ENCODE results near the gene WDR44. TPM values are rescaled to one million over a fixed set of nuclear protein-coding genes. Genes with fewer than 3 reads are reported as not detected.
"Not testable (repeated sequence)": the region's sequence is repeated elsewhere in the genome, so short reads cannot be mapped to it uniquely, and the experiment has no call there.

The WDR44 gene
- total and polyA plus RNA-seq, 2 donors = 13.5 to 25.4 TPM

DNA sequence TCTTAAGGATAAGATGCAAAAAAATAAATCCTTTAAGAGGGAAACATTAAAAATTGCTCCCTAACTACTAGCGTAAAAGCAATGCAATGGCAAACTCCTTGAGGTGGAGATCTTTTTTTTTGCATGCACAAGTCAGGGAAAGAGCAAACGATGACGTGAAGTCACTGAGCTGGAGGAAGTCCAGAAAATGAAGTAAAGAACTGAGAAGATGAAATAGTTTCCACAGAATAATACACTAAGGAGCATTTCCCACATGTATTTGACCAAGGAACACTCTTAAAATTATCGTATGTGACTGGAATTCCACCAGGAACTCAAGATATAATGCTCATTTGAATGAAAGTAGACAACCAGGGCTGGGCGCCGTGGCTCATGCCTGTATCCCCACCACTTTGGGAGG, 128.7 kb downstream of the WDR44 start:
- Histone ChIP-seq H3K4me3 (ENCODE audit: low read depth, low read length) (no peak overlapping the region), H3K36me3 (ENCODE audit: insufficient read depth) (no peaks in the 10 kb centered on the region), H3K27ac (ENCODE audit: low read depth) (no peak overlapping the region), H3K4me1 (ENCODE audit: insufficient read depth) (no peaks in the 10 kb centered on the region)
- WGBS = 58% methylated on average over 6 of the region's 6 CpGs
- DNase-seq (ENCODE audit: extremely low spot score) = no peak

DNA sequence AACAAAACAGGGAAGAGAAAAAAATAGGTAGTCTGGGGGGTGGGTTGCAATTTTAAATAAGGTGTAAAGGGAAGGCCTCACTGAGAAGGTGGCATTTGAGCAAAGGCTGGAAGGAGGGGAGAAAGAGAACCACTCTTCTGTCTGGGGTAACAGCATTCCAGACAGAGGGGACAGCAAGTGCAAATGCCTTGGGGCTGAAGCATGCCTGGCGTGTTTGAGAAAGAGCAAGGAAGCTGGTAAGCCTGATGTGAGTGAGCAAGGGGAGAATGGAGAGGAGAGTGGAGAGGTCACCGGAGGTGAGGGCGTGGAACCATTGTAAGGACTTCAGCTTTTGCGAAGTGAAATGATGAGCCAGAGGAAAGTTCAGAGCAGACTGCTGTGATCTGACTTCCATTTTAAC, 130.0 kb downstream of the WDR44 start:
- H3K4me3 ChIP-seq (ENCODE audit: low read depth, low read length) = no peak overlapping the region
- no peaks in the 10 kb centered on the region for H3K36me3 ChIP-seq (ENCODE audit: insufficient read depth)
- WGBS = 88% methylated on average over 4 of the region's 4 CpGs
- no peaks in the 10 kb centered on the region for H3K4me1 ChIP-seq (ENCODE audit: insufficient read depth)
- no peak for DNase-seq (ENCODE audit: extremely low spot score)
- H3K27ac ChIP-seq (ENCODE audit: low read depth) = no peak overlapping the region

DNA sequence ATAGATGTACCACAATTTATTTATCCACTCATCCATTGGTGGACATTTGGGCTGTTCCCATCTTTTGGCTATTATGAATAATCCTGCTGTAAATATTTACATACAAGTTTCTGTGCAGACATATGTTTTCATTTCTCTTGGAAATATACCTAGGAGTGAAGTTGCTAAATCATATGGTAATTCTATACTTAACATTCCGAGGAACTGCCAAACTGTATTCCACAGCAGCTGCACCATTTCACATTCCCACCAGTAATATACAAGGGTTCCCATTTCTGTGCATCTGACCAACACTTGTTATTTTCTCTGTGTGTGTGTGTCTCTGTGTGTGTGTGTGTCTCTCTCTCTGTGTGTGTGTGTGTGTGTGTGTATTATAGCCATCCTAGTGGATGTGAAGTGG, 134.3 kb downstream of the WDR44 start:
- no peaks in the 10 kb centered on the region for H3K4me1 ChIP-seq (ENCODE audit: insufficient read depth)
- H3K4me3 ChIP-seq (ENCODE audit: low read depth, low read length) = no peak overlapping the region
- DNase-seq (ENCODE audit: extremely low spot score) = no peak
- 65% methylated on average over 1 of the region's 1 CpG for WGBS
- H3K36me3 ChIP-seq (ENCODE audit: insufficient read depth) = no peaks in the 10 kb centered on the region
- H3K27ac ChIP-seq (ENCODE audit: low read depth) = no peak overlapping the region

DNA sequence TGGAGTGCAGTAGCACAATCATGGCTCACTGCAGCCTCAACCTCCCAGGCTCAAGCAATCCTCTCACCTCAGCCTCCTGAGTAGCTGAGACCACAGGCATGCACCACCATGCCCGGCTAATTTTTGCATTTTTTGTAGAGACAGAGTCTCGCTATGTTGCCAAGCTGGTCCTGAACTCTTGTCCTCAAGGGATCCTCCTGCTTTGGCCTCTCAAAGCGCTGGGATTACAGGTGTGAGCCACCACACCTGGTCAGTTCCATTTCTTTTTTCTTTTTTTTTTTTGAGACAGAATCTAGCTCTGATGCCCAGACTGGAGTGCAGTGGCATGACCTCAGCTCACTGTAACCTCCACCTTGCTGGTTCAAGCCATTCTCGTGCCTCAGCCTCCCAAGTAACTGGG, 136.5 kb downstream of the WDR44 start:
- not testable (repeated sequence) for H3K4me1 ChIP-seq (ENCODE audit: insufficient read depth); H3K27ac ChIP-seq (ENCODE audit: low read depth); DNase-seq (ENCODE audit: extremely low spot score); H3K36me3 ChIP-seq (ENCODE audit: insufficient read depth); H3K4me3 ChIP-seq (ENCODE audit: low read depth, low read length)
- 99% methylated on average over 4 of the region's 4 CpGs for WGBS

DNA sequence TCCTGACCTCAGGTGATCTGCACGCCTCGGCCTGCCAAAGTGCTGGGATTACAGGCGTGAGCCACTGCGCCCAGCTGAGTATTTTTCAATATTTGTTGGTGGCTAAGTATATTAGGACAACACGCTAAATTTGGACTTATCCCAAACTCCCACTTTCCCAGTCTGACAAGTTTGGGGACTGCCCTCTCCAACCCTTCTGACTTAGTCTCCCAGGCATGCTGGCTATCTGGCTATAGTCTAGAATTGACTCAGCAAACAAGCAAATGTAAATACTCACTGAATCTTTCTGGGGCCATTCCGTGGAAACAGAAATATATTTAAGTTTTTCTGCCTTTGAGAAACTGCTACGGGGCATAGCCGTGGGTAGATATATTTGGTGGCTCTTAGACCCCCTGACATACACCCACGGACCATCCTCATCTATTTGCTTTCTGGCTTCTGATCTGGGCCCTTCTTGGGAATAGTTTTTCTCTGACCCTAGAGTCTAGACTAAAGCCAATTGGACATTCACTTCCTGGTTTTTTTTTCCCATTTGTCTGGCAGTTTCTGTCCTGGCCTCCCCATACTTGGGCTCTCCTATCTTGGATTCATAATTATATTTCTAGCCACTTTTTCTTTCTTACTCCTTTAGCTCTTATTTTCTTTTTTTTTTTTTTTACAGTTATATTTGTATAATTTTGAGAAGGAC, 138.5 kb downstream of the WDR44 start:
- no peaks in the 10 kb centered on the region for H3K36me3 ChIP-seq (ENCODE audit: insufficient read depth)
- no peaks in the 10 kb centered on the region for H3K4me1 ChIP-seq (ENCODE audit: insufficient read depth)
- H3K4me3 ChIP-seq (ENCODE audit: low read depth, low read length) = no peak overlapping the region
- DNase-seq (ENCODE audit: extremely low spot score) = no peak
- WGBS = 90% methylated on average over 9 of the region's 9 CpGs
- H3K27ac ChIP-seq (ENCODE audit: low read depth) = no peak overlapping the region

DNA sequence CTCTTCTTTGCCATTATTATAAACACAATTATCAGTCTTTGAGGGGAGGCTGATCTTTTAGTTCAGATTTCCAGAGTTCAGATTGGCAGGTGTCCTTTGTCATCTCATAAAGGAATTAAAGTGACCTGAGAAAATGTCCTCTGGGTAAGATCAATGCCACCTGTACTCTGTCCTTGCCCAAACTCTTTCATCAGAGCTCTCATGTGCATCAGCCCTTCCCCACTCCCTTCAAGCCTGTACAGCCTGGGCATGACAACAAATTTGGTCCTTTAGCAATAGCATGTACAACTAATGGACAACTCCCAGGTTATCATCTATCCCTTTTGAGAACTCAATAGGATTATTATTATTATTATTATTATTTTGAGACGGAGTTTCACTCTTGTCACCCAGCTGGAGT, 140.8 kb downstream of the WDR44 start:
- DNase-seq (ENCODE audit: extremely low spot score); H3K4me1 ChIP-seq (ENCODE audit: insufficient read depth); H3K4me3 ChIP-seq (ENCODE audit: low read depth, low read length); H3K27ac ChIP-seq (ENCODE audit: low read depth); H3K36me3 ChIP-seq (ENCODE audit: insufficient read depth): not testable (repeated sequence)
- WGBS = 91% methylated on average over 1 of the region's 1 CpG

DNA sequence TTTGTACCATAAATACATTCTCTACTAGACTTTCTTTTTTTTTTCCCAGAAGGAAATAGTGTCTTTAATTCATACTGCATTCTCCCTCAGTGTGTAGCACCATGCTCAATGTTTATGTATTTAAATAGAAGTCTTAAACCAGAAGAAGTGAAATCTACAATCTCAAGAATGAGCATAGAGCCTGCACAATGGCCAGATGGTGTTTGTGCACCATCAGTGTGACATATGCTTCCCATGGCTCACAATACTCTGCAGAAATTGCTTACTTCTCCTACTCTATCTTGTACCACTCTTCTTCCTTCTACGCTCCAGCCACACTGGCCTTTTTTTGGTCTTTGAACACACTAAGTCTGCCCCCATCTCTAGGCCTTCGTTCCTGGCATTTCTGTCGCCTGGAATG, 147.1 kb downstream of the WDR44 start:
- H3K27ac ChIP-seq (ENCODE audit: low read depth) = no peak overlapping the region
- DNase-seq (ENCODE audit: extremely low spot score) = no peak
- H3K36me3 ChIP-seq (ENCODE audit: insufficient read depth) = no peaks in the 10 kb centered on the region
- H3K4me1 ChIP-seq (ENCODE audit: insufficient read depth) = no peaks in the 10 kb centered on the region
- no peak overlapping the region for H3K4me3 ChIP-seq (ENCODE audit: low read depth, low read length)
- WGBS = 96% methylated on average over 3 of the region's 3 CpGs

DNA sequence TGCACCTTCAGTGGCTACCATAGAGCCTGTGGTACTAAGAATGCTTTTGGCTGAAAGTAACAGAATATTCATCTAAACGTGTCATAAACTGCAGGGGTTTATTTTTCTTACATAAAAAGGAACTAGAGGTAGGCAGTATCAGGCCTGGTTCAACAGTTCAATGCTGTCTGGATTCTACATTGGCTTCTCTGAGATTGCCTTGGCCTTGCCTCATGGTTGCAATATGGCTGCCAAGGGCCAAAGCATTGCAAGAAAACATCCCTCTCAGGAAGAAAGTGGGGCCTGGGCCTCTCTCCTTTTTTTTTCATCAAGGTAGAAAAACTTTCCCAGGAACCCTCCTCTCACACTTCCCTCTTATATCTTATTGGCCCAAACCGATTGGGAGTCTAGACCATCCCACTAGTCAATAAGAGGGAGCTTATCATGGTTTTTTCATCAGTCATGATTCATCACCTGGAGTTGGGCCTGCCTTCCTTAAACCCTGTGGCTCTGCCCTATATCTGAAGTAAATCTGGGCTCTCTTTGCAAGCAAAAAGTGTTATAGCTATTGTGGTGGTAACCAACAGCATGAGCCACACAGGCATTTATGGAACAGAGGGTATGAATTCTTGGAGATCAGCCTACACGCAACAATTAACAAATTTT, 147.9 kb downstream of the WDR44 start:
- DNase-seq (ENCODE audit: extremely low spot score) = no peak
- no peaks in the 10 kb centered on the region for H3K4me1 ChIP-seq (ENCODE audit: insufficient read depth)
- no peak overlapping the region for H3K4me3 ChIP-seq (ENCODE audit: low read depth, low read length)
- no peaks in the 10 kb centered on the region for H3K36me3 ChIP-seq (ENCODE audit: insufficient read depth)
- WGBS = 90% methylated on average over 3 of the region's 3 CpGs
- no peak overlapping the region for H3K27ac ChIP-seq (ENCODE audit: low read depth)

DNA sequence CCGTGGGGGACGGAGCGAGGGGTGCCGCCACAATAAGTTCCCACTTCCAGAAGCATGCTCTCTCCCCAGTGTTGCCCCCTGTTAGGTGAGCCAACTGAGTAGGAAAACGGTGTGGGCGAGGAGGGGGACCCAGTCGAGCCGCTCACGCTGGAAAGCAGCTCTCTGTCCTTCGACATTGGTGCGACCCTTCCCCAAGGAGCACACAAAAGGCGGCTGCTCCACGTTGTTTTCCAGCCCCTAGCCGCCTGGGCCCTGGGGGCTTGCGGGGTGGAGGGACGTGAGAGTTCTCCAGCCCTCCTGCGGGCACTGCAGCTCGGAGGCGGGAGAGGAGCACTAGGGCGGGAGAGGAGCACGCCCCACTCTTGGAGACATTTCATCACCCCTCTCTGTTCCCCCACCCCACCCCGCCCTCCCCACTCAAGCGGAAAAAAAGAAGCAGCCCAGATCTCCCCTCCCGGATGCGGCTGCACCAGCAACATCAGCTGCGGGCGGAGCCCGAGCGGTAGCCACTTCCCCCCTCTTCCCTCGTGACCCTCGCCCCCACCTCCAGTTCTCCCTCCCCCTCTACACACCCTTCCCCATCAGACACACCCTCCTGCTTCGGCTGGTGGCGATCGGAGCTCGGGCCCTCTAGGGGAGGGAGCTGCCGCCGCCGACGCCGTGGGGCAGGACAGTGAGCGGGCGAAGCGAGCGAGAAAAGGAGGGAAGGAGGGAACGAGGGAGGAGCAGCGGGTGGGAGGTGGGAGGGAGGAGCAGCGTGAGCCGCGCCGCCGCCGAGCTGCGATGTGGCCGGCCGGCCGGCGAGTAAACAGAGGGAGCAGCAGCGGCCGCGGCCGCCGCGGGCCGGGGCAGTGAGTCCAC, 149.4 kb downstream of the WDR44 start, which contains the start of gene DOCK11:
DOCK11 (plus strand) TSS at position 755 of the 861 bp plus-strand sequence. CDS start 157 bp downstream, outside the sequence.
- Histone ChIP-seq H3K4me1 (ENCODE audit: insufficient read depth) (no peaks in the 10 kb centered on the region), H3K4me3 (ENCODE audit: low read depth, low read length) (peak within 1 kb of the TSS; percentile 70), H3K27ac (ENCODE audit: low read depth) (peak within 1 kb of the TSS; percentile 66), H3K36me3 (ENCODE audit: insufficient read depth) (no peaks in the 10 kb centered on the region)
- DNase-seq (ENCODE audit: extremely low spot score) = peak; percentile 35
- 9% methylated on average over 56 of the region's 64 CpGs for WGBS

DNA sequence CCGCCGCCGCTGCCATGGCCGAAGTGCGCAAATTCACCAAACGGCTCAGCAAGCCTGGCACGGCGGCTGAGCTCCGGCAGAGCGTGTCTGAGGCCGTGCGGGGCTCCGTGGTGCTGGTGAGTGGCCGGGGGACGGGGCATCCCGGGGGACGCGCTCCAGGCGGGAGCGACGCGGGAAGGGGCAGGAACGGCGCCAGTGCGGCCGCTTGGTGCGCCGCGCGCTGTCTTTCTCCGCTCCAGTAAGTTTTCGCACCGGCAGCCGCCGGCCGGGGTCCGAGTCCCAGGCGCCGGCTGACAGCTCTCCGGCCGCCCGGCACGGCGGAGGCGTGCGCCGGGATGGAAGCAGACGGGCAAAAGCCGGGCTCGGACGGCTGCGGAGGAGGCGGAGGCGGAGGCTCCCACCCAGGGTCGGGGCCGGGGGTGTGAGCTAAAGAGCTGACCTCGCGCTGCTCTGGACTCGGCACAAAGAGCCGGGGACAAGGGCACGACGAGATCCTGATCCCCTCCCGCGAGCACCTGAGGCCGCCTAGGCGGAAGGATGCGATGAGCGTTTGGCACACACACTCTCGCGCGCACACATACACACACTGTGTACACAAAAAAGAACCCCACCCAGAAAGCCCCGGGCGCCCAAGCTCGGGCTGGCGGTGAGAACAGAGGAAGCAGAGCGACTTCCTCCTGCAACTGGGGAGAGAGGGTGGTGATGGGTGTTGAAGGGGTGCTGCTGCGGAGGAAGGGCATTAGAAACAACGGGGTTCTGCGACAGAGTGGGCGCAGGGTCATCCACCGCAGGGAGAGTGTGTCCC, 150.3 kb downstream of the WDR44 start:
- H3K4me1 ChIP-seq (ENCODE audit: insufficient read depth) = no peaks in the 10 kb centered on the region
- peak overlapping the region; percentile 70 for H3K4me3 ChIP-seq (ENCODE audit: low read depth, low read length)
- no peaks in the 10 kb centered on the region for H3K36me3 ChIP-seq (ENCODE audit: insufficient read depth)
- no peak for DNase-seq (ENCODE audit: extremely low spot score)
- under 1% methylated on average over 73 of the region's 81 CpGs for WGBS
- H3K27ac ChIP-seq (ENCODE audit: low read depth) = peak overlapping the region; percentile 66

DNA sequence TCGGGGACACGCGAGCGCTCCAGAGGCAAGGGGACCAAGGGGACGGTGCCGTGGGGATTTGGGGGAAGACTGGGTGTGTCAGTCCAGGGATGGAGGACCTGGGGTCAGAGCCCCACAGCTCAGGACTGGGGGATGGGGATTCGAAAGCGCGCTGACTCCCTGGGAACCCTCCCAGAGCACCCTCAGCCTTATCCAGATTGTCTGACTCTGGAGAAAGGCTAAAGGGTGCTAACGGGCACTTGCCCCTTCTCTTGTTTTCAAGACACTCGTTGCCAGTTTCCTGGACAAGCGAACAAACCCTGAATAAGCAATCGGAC, 150.8 kb downstream of the WDR44 start:
- Histone ChIP-seq H3K4me3 (ENCODE audit: low read depth, low read length) (peak overlapping the region; percentile 70), H3K4me1 (ENCODE audit: insufficient read depth) (no peaks in the 10 kb centered on the region), H3K27ac (ENCODE audit: low read depth) (peak overlapping the region; percentile 66), H3K36me3 (ENCODE audit: insufficient read depth) (no peaks in the 10 kb centered on the region)
- 4% methylated on average over 13 of the region's 13 CpGs for WGBS
- DNase-seq (ENCODE audit: extremely low spot score) = no peak

DNA sequence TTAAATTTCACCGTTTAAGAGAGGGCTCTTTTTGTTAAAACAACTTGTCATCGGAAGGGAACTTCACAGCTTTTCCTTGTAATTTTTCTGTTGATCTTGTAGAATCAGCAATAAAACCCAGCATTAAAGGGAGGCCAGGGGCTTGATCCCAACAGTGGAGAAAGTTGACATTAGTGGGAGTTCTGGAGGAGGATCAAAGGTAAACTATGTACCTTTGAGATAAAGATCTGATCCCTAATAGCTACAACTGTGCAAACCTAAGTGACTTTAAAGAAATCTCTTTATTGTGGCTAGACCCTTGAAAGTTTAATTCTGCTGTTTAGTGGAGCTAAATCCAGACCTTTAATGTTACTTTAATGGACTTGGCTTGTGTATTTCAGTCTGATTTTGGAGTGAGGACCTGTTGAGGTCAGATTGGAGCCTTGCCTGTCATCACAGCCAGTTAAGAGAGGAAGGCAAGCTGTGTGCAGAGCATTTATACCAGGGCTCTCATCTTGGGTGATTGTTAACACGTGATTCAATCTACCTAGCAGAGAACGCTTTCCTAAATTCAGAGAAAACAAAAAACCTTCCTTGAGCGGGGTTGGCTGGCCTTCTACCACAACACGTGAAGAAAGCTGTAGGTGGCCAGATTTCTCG, 151.4 kb downstream of the WDR44 start:
- H3K4me1 ChIP-seq (ENCODE audit: insufficient read depth) = no peaks in the 10 kb centered on the region
- H3K36me3 ChIP-seq (ENCODE audit: insufficient read depth) = no peaks in the 10 kb centered on the region
- DNase-seq (ENCODE audit: extremely low spot score) = no peak
- H3K27ac ChIP-seq (ENCODE audit: low read depth) = no peak overlapping the region
- H3K4me3 ChIP-seq (ENCODE audit: low read depth, low read length) = no peak overlapping the region
- WGBS = 31% methylated on average over 7 of the region's 7 CpGs

DNA sequence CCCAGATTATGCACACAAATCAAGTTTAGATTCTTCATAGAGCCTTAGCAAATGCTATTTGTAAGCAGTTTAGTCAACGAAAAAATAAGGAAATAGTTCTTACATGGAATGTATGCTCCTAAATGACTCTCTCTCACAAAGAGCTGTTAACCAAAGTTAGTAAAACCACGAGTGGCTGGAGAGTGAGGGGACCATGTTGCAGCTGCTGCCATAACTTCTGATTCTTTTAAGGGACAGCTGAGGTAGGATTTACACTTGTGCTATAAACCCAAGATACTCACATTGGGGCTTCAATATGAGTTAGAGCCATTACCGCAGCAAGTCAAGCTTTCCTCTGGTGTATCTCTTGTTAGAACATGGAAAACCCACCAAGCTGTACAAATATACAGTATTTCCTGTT, 152.4 kb downstream of the WDR44 start:
- WGBS = 74% methylated on average over 3 of the region's 3 CpGs
- Histone ChIP-seq H3K27ac (ENCODE audit: low read depth) (no peak overlapping the region), H3K4me1 (ENCODE audit: insufficient read depth) (no peaks in the 10 kb centered on the region), H3K4me3 (ENCODE audit: low read depth, low read length) (no peak overlapping the region), H3K36me3 (ENCODE audit: insufficient read depth) (no peaks in the 10 kb centered on the region)
- no peak for DNase-seq (ENCODE audit: extremely low spot score)
